IMR-90 (cell line): Measurements from ENCODE around the gene ANTXR1. TPM values are rescaled to one million over a fixed set of nuclear protein-coding genes. Genes with fewer than 3 reads are reported as not detected.

Experiments used
- ATAC-seq: fragments of 200-7000 bp; cut with Tn5 transposase; 2 replicates; pipeline ENCODE4 v1.9.1; 2020; ENCODE audit warnings: low read depth, mild to moderate bottlenecking, moderate library complexity
- BruUV-seq: library from RNA; stranded (reverse); fragments of 400-500 nt; replicated peaks from 2 replicates; lab custom pipeline; 2021; lab: Mats Ljungman, UMichigan
- CTCF ChIA-PET: fragments of 300-600 bp; formaldehyde crosslinking; extraction: SDS; loops from one replicate; lab custom pipeline; 2021; ENCODE audit warnings: antibody characterized with exemption; lab: Yijun Ruan, JAX
- POLR2A ChIA-PET: fragments of 300-600 bp; sonication (Branson Sonifier 250); formaldehyde crosslinking; loops from one replicate; lab custom pipeline; 2022; ENCODE audit warnings: antibody characterized with exemption; ENCODE audit not compliant: unreplicated experiment; lab: Charles Lee
- DNase-seq: peaks from one replicate; pipeline ENCODE4 v3.0.0; 2013
- H2AFZ ChIP-seq: replicated peaks from 2 replicates; pipeline ENCODE3; 2013; ENCODE audit warnings: low read length, mild to moderate bottlenecking; ENCODE audit not compliant: poor library complexity
- H2AK5ac ChIP-seq: 2 replicates; pipeline ENCODE4 v1.6.1; 2013; ENCODE audit warnings: low read depth, low read length, inconsistent platforms
- H2AK9ac ChIP-seq: replicated peaks from 2 replicates; pipeline ENCODE3; 2013; ENCODE audit warnings: mild to moderate bottlenecking, low read depth, low read length, moderate library complexity; ENCODE audit not compliant: poor library complexity
- H2BK120ac ChIP-seq: 2 replicates; pipeline ENCODE4 v1.6.1; 2013; ENCODE audit warnings: low read depth, low read length, inconsistent platforms
- H2BK15ac ChIP-seq: 3 replicates; pipeline ENCODE4 v1.6.1; 2013; ENCODE audit warnings: low read depth, low read length, inconsistent platforms
- H2BK20ac ChIP-seq: 2 replicates; pipeline ENCODE4 v1.6.1; 2013; ENCODE audit warnings: low read depth, mild to moderate bottlenecking, inconsistent platforms, low read length, moderate library complexity
- H2BK5ac ChIP-seq: 2 replicates; pipeline ENCODE4 v1.6.1; 2013; ENCODE audit warnings: mild to moderate bottlenecking, low read depth, low read length, inconsistent platforms; ENCODE audit not compliant: poor library complexity, severe bottlenecking
- H3K14ac ChIP-seq: replicated peaks from 2 replicates; pipeline ENCODE4 v1.6.1; 2013; ENCODE audit warnings: low read depth, low read length, inconsistent platforms
- H3K18ac ChIP-seq: 2 replicates; pipeline ENCODE4 v1.6.1; 2013; ENCODE audit warnings: low read depth, low read length, control low read depth
- H3K23ac ChIP-seq: 2 replicates; pipeline ENCODE4 v1.6.1; 2013; ENCODE audit warnings: low read depth, low read length, inconsistent platforms
- H3K27ac ChIP-seq: 2 replicates; pipeline ENCODE4 v1.5.1; 2013; ENCODE audit warnings: mild to moderate bottlenecking, control low read depth, low read length; ENCODE audit not compliant: insufficient read depth
- H3K27me3 ChIP-seq: 2 replicates; pipeline ENCODE4 v1.6.1; 2013; ENCODE audit warnings: low read length; ENCODE audit not compliant: control insufficient read depth, insufficient read depth
- H3K36me3 ChIP-seq: 2 replicates; pipeline ENCODE4 v1.6.1; 2013; ENCODE audit warnings: low read length, mixed read lengths; ENCODE audit not compliant: control insufficient read depth, insufficient read depth
- H3K4ac ChIP-seq: 2 replicates; pipeline ENCODE4 v1.6.1; 2013; ENCODE audit warnings: low read depth, low read length, inconsistent platforms
- H3K4me1 ChIP-seq: 2 replicates; pipeline ENCODE4 v1.6.1; 2013; ENCODE audit warnings: low read length, mixed read lengths; ENCODE audit not compliant: control insufficient read depth, insufficient read depth
- H3K4me2 ChIP-seq: 2 replicates; pipeline ENCODE4 v1.6.1; 2013; ENCODE audit warnings: low read depth, mild to moderate bottlenecking, control low read depth, low read length, moderate library complexity
- H3K4me3 ChIP-seq: 2 replicates; pipeline ENCODE4 v1.5.1; 2013; ENCODE audit warnings: low read depth, mild to moderate bottlenecking, control low read depth, low read length, moderate library complexity; ENCODE audit not compliant: insufficient read depth
- H3K56ac ChIP-seq: 2 replicates; pipeline ENCODE4 v1.6.1; 2013; ENCODE audit warnings: low read length, inconsistent platforms; ENCODE audit not compliant: insufficient read depth; ENCODE audit errors: extremely low read depth
- H3K79me1 ChIP-seq, 2 experiments: 2 replicates each; pipeline ENCODE4 v1.6.1; 2013; ENCODE audit warnings: low read length in 2 of 2, inconsistent platforms in 1 of 2, low read depth in 1 of 2
- H3K9ac ChIP-seq: 2 replicates; pipeline ENCODE4 v1.6.1; 2013; ENCODE audit warnings: low read depth, low read length, control low read depth
- H3K9me1 ChIP-seq: 2 replicates; pipeline ENCODE4 v1.6.1; 2013; ENCODE audit warnings: low read length, inconsistent platforms; ENCODE audit not compliant: insufficient read depth
- H3K9me3 ChIP-seq: 2 replicates; pipeline ENCODE4 v1.6.1; 2013; ENCODE audit warnings: low read length; ENCODE audit not compliant: control insufficient read depth, insufficient read depth
- H4K20me1 ChIP-seq: 2 replicates; pipeline ENCODE4 v1.6.1; 2013; ENCODE audit warnings: low read length, inconsistent platforms; ENCODE audit not compliant: insufficient read depth
- H4K5ac ChIP-seq: 2 replicates; pipeline ENCODE4 v1.6.1; 2013; ENCODE audit warnings: mild to moderate bottlenecking, low read depth, low read length, control low read depth
- H4K8ac ChIP-seq, 2 experiments: 2 replicates each; pipeline ENCODE4 v1.6.1; 2013; ENCODE audit warnings: low read depth in 2 of 2, low read length in 2 of 2, control low read depth in 1 of 2, inconsistent platforms in 1 of 2
- H4K91ac ChIP-seq: 2 replicates; pipeline ENCODE4 v1.6.1; 2013; ENCODE audit warnings: low read depth, low read length, inconsistent platforms; ENCODE audit not compliant: insufficient read depth
- CEBPB ChIP-seq: IDR thresholded peaks from 2 replicates; pipeline ENCODE4 v1.6.1; 2012; ENCODE audit warnings: low read depth, low read length, improper control_type of control experiment
- SMC3 ChIP-seq: fragments of 150-350 bp; IDR thresholded peaks from 2 replicates; pipeline ENCODE4 v1.6.1; 2016; ENCODE audit warnings: low read depth, mild to moderate bottlenecking, antibody characterized with exemption, low read length, moderate library complexity
- dilution Hi-C: fragments of 300-500 bp; cut with HindIII; formaldehyde crosslinking; loops from one replicate; pipeline ENCODE4 v1.14.3; 2018; ENCODE audit warnings: low sequenced_read_pairs; ENCODE audit not compliant: unreplicated experiment
- in situ Hi-C: fragments of 300-500 bp; cut with MboI; formaldehyde crosslinking; loops from 3 replicates; pipeline ENCODE4 v1.14.3; 2019; ENCODE audit warnings: low sequenced_read_pairs, inconsistent platforms, mixed read lengths
- intact Hi-C: fragments of 100-400 bp; cut with micrococcal nuclease; formaldehyde crosslinking; loops from 2 replicates; pipeline ENCODE4 v1.10.0; 2022
- polyA plus RNA-seq, 3 experiments: library from polyadenylated mRNA; depleted of rRNA; stranded (reverse); fragments of >200 nt; gene quantifications; 2 replicates each; pipeline ENCODE4 v1.2.3, GENCODE V29; 2012; ENCODE audit warnings: low replicate concordance in 1 of 3
- total RNA-seq: library from RNA; depleted of rRNA; stranded (reverse); fragments of >200 nt; gene quantifications from 2 replicates; pipeline ENCODE4 v1.2.3, GENCODE V29; 2012

Gene ANTXR1
- total and polyA plus RNA-seq, 2 of the 4 experiments (the other 2 are of a cell fraction) = 27.2 to 36.9 TPM

DNA sequence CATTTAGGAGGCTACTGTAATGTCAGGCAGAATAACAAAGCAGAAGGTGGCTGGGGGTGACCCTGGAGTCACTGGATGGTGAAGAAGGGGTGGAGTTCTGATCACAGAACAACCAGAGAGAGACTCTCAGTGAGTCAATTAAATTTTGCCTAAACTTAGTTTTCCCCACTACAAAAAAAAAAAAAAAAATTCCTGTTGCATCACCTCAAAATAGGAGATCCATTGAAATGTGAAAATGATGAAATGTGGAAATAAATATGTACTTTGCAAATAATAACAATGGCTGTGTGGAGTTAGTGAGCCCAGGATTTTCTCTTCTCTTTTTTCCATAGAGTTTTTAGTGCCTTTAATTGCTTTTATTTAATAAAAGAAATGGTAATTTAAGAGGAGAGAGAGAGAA is 208.5 kb downstream of the ANTXR1 start:
- Histone ChIP-seq H2BK120ac (peak overlapping the region; percentile 86), H4K8ac (peak overlapping the region; percentile 67 to 68; a peak in 3 of 4 replicates), H2BK20ac (peak overlapping the region; percentile 75), H3K27me3 (no peaks in the 10 kb centered on the region), H2AK9ac (no peak overlapping the region), H3K23ac (peak overlapping the region; percentile 69; the same call in 1 of the 2 replicates), H2BK15ac (peak overlapping the region; percentile 94; the same call in 2 of the 3 replicates), H2AFZ (no peak overlapping the region), H2BK5ac (peak overlapping the region; percentile 83), H3K9ac (peak overlapping the region; percentile 39; the same call in 1 of the 2 replicates), H3K4me1 (peaks cover 34% of the 10 kb centered on the region), H4K20me1 (no peaks in the 10 kb centered on the region; the same call in 1 of the 2 replicates), H3K9me3 (no peaks in the 10 kb centered on the region), H3K4me3 (no peak overlapping the region), H4K91ac (peak overlapping the region; percentile 79; the same call in 1 of the 2 replicates), H3K79me1 (peaks cover 9 to 57% of the 10 kb centered on the region in 2 experiments; a peak in 3 of 4 replicates), H3K27ac (peak overlapping the region; percentile 98), H3K4ac (peak overlapping the region; percentile 87), H3K18ac (peak overlapping the region; percentile 98), H3K14ac (peak overlapping the region; percentile 79), H3K9me1 (peaks cover 31% of the 10 kb centered on the region), H2AK5ac (peak overlapping the region; percentile 75; the same call in 1 of the 2 replicates), H3K56ac (peak overlapping the region; percentile 58; the same call in 1 of the 2 replicates), H3K36me3 (peaks cover 13% of the 10 kb centered on the region), H3K4me2 (peak overlapping the region; percentile 84; the same call in 1 of the 2 replicates), H4K5ac (peak overlapping the region; percentile 98)
- TF ChIP-seq CEBPB = peak; percentile 69; the same call in 1 of the 2 replicates
- no peak for TF ChIP-seq SMC3
- dilution Hi-C loops = no loop called here
- ATAC-seq (no peak; the same call in 1 of the 2 replicates), DNase-seq (no peak)
- no TSS peak for BruUV-seq
- intact Hi-C loops = no loop called here
- in situ Hi-C loops = no loop called here
- ChIA-PET CTCF (no interaction called here), POLR2A (interaction anchor here (0.7 to 0.8 kb wide), 2 partner anchors 20 to 200 kb away, joined by 4 to 29 read pairs; no protein-coding TSS in a partner anchor)
